SK-N-SH treated with all-trans-retinoic acid at 6 μM for 48 hours (cell line): Measurements from ENCODE around the gene PCDHGB2.

Experiments used
- ATAC-seq: fragments of 200-7000 bp; cut with Tn5 transposase; 3 replicates; pipeline ENCODE4 v1.9.1; 2020; ENCODE audit warnings: mild to moderate bottlenecking, moderate library complexity
- ARNTL ChIP-seq: fragments of 450-650 bp; formaldehyde crosslinking; IDR thresholded peaks from 2 replicates; pipeline ENCODE4 v1.5.0; 2020; ENCODE audit warnings: low read depth, mild to moderate bottlenecking, moderate library complexity, borderline replicate concordance
- BACH2 ChIP-seq: fragments of 250-450 bp; sonication (Bioruptor Pico); IDR thresholded peaks from 2 replicates; pipeline ENCODE4 v1.9.0; 2021; ENCODE audit warnings: mild to moderate bottlenecking, borderline replicate concordance
- CREB5 ChIP-seq: fragments of 250-450 bp; sonication (Bioruptor Pico); IDR thresholded peaks from 2 replicates; pipeline ENCODE4 v1.5.1; 2020; ENCODE audit warnings: low read depth, mild to moderate bottlenecking, moderate library complexity
- CSDC2 ChIP-seq: fragments of 250-450 bp; sonication (Bioruptor Pico); IDR thresholded peaks from 2 replicates; pipeline ENCODE4 v1.5.0; 2020; ENCODE audit warnings: mild to moderate bottlenecking, moderate library complexity
- CSRNP3 ChIP-seq: fragments of 250-450 bp; sonication (Bioruptor Pico); IDR thresholded peaks from 2 replicates; pipeline ENCODE4 v1.5.1; 2021; ENCODE audit warnings: mild to moderate bottlenecking, moderate library complexity
- ESRRG ChIP-seq: fragments of 250-450 bp; sonication (Bioruptor Pico); IDR thresholded peaks from 2 replicates; pipeline ENCODE4 v1.6.1; 2021; ENCODE audit warnings: mild to moderate bottlenecking
- GLIS3 ChIP-seq: fragments of 250-450 bp; sonication (Bioruptor Pico); IDR thresholded peaks from 2 replicates; pipeline ENCODE4 v1.5.0; 2020; ENCODE audit warnings: mild to moderate bottlenecking, moderate library complexity
- ISL1 ChIP-seq: fragments of 250-450 bp; sonication (Bioruptor Pico); IDR thresholded peaks from 2 replicates; pipeline ENCODE4 v2.1.2; 2022; ENCODE audit warnings: mild to moderate bottlenecking, moderate library complexity
- OSR1 ChIP-seq: fragments of 250-450 bp; sonication (Bioruptor Pico); IDR thresholded peaks from 2 replicates; pipeline ENCODE4 v1.8.0; 2022; ENCODE audit warnings: moderate library complexity, mild to moderate bottlenecking, inconsistent platforms
- POU6F1 ChIP-seq: fragments of 250-450 bp; sonication (Bioruptor Pico); IDR thresholded peaks from 2 replicates; pipeline ENCODE4 v1.8.0; 2021; ENCODE audit warnings: low read depth, mild to moderate bottlenecking, moderate library complexity, borderline replicate concordance
- PPARA ChIP-seq: fragments of 250-450 bp; sonication (Bioruptor Pico); IDR thresholded peaks from 2 replicates; pipeline ENCODE4 v1.5.0; 2020; ENCODE audit warnings: mild to moderate bottlenecking, borderline replicate concordance
- RARB ChIP-seq: fragments of 250-450 bp; sonication (Bioruptor Pico); IDR thresholded peaks from 2 replicates; pipeline ENCODE4 v1.8.0; 2021; ENCODE audit warnings: mild to moderate bottlenecking, moderate library complexity
- ZC3H10 ChIP-seq: fragments of 250-450 bp; sonication (Bioruptor Pico); IDR thresholded peaks from 2 replicates; pipeline ENCODE4 v1.5.1; 2021; ENCODE audit warnings: mild to moderate bottlenecking, moderate library complexity
- ZFP3 ChIP-seq: fragments of 250-450 bp; sonication (Bioruptor Pico); IDR thresholded peaks from 2 replicates; pipeline ENCODE4 v1.5.0; 2020; ENCODE audit warnings: mild to moderate bottlenecking, moderate library complexity
- ZFP30 ChIP-seq: fragments of 450-650 bp; formaldehyde crosslinking; IDR thresholded peaks from 2 replicates; pipeline ENCODE4 v1.5.0; 2022; ENCODE audit warnings: mild to moderate bottlenecking, moderate library complexity
- ZNF565 ChIP-seq: fragments of 450-650 bp; formaldehyde crosslinking; conservative IDR thresholded peaks from 2 replicates; pipeline ENCODE4 v1.5.0; 2020; ENCODE audit warnings: low read depth, mild to moderate bottlenecking, moderate library complexity
- ZNF70 ChIP-seq: fragments of 450-650 bp; formaldehyde crosslinking; IDR thresholded peaks from 2 replicates; pipeline ENCODE4 v1.5.0; 2020; ENCODE audit warnings: mild to moderate bottlenecking, moderate library complexity
- ZNF8 ChIP-seq: fragments of 450-650 bp; formaldehyde crosslinking; IDR thresholded peaks from 2 replicates; pipeline ENCODE4 v1.5.0; 2020; ENCODE audit warnings: mild to moderate bottlenecking, moderate library complexity

PCDHGB2 gene

GRCh38 chr5:141363952-141364660 is 4.3 kb downstream of the PCDHGB2 start, which contains the start of gene PCDHGA5:
Gene PCDHGA5, plus strand, starts transcription at chr5:141364162. Its CDS starts 169 bp downstream, at chr5:141364331.
- TF ChIP-seq POU6F1 (CRISPR knock-in tag): no peak
- ATAC-seq: no peak

- ATAC-seq: no peak
- TF ChIP-seq CREB5 (CRISPR knock-in tag) (no peak), GLIS3 (no peak), BACH2 (CRISPR knock-in tag) (no peak), ZNF565 (CRISPR knock-in tag) (no peak), ZNF70 (CRISPR knock-in tag) (no peak), CSDC2 (CRISPR knock-in tag) (no peak)
These were observed 6.5 kb downstream of the PCDHGB2 start for GRCh38 chr5:141366016-141366896.

GRCh38 chr5:141369994-141370848 is 10.4 kb downstream of the PCDHGB2 start, which contains the start of gene PCDHGB3:
Gene PCDHGB3, plus strand, starts transcription at chr5:141370242. Its CDS starts 153 bp downstream, at chr5:141370395.
- TF ChIP-seq ZNF8 (CRISPR knock-in tag) (no peak), ZNF70 (CRISPR knock-in tag) (no peak), ISL1 (no peak), CSRNP3 (CRISPR knock-in tag) (no peak), CREB5 (CRISPR knock-in tag) (no peak)
- TF ChIP-seq, all 23 proteins: peak for 0
- ATAC-seq: no peak

- ATAC-seq: no peak
- TF ChIP-seq ARNTL: no peak
- no peak for TF ChIP-seq ZFP3
- no peak for TF ChIP-seq ISL1
- TF ChIP-seq POU6F1 (CRISPR knock-in tag): no peak
- no peak for TF ChIP-seq ZNF70 (CRISPR knock-in tag)
- TF ChIP-seq OSR1: no peak
- no peak for TF ChIP-seq RARB (CRISPR knock-in tag)
- no peak for TF ChIP-seq CSDC2 (CRISPR knock-in tag)
- TF ChIP-seq ZFP30 (CRISPR knock-in tag): no peak
- no peak for TF ChIP-seq BACH2 (CRISPR knock-in tag)
- no peak for TF ChIP-seq GLIS3
- no peak for TF ChIP-seq ZC3H10
- no peak for TF ChIP-seq ESRRG (CRISPR knock-in tag)
- TF ChIP-seq CREB5 (CRISPR knock-in tag): no peak
- no peak for TF ChIP-seq PPARA (CRISPR knock-in tag)
These were observed 12.0 kb downstream of the PCDHGB2 start for GRCh38 chr5:141371572-141372475.
